Fibroblast of peridontal ligament (primary cell): ENCODE results near the gene KCNK4.
A peak's percentile ranks its signal among the peaks of the same experiment; 100 is the strongest.

Experiments
- DNase-seq: peaks from one replicate; pipeline ENCODE4 v3.0.0-alpha.2; 2010; ENCODE audit errors: extremely low read depth

KCNK4 gene

GRCh38 chr11:64253481-64253880 lies 37.6 kb upstream of the KCNK4 start:
- no peak for DNase-seq

- DNase-seq = no peak
These were observed 36.8 kb upstream of the KCNK4 start for GRCh38 chr11:64254326-64254725.

DNA sequence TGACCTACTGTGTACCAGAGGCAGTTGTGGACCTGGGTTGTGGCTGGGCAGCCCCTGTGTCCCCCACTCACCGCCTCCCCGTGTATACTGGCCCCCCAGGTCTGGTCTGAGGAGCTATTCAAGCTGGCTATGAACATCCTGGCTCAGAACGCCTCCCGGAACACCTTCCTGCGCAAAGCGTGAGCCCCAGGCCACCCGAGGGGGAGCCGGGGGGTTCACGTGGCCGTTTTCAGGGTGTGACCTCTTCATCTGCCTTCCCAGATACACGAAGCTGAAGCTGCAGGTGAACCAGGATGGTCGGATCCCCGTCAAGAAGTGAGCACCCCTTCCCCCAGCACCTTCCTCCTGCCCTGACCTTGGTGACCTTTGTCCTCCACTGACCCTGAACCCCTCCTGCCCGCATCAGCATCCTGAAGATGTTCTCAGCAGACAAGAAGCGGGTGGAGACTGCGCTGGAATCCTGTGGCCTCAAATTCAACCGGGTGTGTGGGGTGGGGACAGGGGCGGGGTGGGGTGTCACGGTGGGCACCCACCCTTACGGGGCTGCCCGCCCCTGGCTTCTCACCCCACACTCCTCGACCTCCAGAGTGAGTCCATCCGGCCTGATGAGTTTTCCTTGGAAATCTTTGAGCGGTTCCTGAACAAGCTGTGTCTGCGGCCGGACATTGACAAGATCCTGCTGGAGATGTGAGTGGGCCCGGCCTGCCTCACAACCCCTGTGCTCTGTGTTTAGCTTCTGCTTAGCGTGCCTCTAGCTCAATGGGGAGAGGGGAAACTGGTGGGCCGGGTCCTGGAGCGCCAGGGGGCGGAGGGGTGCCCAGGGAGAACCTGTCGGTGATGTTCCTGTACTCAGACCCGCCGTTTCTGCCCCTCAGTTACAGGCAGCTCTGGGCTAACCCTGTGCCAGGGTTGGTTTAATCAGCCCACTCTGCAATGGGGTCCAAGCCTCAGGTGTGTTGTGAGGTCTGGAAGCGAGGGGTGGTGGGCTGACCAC lies 35.7 kb upstream of the KCNK4 start:
- DNase-seq = no peak

DNA sequence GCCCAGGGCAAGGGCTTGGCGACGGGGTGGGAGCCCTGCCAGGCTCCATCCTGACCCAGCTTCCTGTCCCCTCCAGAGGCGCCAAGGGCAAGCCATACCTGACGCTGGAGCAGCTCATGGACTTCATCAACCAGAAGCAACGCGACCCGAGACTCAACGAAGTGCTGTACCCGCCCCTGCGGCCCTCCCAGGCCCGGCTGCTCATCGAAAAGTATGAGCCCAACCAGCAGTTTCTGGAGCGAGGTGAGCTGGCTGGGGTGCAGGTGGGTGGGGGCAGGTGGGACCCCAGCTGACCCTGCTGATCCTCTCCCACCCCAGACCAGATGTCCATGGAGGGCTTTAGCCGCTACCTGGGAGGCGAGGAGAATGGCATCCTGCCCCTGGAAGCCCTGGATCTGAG lies 34.8 kb upstream of the KCNK4 start:
- DNase-seq = no peak

- no peak for DNase-seq
These were observed 32.7 kb upstream of the KCNK4 start for GRCh38 chr11:64258356-64258755.

DNA sequence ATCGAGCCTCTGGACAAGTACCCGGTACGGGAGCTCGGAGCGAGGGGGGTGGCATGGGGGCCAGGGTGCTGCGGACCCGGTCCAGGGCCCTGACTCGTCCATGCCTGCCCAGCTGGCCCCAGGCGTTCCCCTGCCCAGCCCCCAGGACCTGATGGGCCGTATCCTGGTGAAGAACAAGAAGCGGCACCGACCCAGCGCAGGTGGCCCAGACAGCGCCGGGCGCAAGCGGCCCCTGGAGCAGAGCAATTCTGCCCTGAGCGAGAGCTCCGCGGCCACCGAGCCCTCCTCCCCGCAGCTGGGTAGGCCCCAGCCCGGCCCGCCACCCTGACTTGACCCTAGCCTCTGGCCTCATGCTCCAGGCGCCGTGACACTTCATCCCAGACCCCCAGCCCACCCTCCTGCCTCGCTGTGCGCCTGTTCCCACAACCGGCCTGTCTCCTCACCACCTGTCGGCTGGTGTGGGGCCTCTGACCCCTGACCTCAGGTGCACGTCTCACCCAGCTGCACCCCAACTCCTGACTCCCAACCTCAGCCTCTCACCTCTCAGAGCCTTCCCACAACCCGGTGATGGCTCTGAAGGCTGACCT lies 32.1 kb upstream of the KCNK4 start:
- no peak for DNase-seq

DNA sequence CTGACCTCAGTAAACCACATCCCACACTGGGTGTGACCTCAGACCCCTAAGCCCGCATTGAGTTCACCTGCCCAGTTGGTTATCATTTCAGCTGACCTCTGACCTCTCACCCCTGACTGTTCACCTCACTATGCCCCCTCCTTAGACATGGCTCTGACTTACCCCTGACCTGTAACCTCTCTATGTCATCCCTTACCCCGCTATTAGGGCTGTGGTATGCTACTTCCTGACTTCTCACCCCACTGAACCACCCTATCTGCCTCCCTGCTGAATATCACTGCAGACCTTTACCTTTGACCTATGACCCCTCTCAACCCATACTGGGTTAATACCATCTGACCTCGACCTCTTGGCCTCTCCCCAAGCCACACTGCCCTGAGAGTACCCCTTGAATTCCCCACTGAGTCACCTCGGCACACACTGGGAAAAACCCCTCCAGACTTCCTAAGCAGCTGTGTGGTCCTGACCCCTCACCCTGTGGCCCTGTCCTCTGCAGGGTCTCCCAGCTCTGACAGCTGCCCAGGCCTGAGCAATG lies 31.5 kb upstream of the KCNK4 start:
- no peak for DNase-seq

GRCh38 chr11:64260147-64260708 lies 30.9 kb upstream of the KCNK4 start:
- no peak for DNase-seq

GRCh38 chr11:64261556-64262080 lies 29.5 kb upstream of the KCNK4 start:
- DNase-seq = no peak

DNA sequence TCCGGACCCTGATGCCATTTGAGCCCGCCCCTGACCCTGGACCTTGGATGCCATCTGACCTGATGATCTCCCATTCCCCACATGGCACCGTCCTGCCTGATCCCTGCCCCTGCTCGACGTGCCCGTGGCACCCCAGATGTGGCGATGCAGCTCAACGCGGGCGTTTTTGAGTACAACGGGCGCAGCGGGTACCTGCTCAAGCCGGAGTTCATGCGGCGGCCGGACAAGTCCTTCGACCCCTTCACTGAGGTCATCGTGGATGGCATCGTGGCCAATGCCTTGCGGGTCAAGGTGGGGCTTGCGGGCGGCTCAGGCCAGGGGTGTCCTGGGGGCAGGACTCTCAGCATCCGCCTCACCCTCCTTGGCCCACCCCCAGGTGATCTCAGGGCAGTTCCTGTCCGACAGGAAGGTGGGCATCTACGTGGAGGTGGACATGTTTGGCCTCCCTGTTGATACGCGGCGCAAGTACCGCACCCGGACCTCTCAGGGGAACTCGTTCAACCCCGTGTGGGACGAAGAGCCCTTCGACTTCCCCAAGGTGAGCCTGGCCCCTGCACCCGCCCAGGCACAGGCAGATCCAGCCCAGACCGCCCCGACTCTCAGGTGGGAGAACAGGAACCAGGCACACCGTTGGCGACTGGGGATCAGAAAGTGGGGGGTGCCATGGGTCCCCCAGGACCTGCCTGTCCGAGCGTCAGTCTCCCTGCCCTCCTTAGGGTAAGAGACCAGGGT lies 28.7 kb upstream of the KCNK4 start:
- DNase-seq = no peak

- DNase-seq = no peak
These were observed 27.8 kb upstream of the KCNK4 start for GRCh38 chr11:64263021-64263946.

DNA sequence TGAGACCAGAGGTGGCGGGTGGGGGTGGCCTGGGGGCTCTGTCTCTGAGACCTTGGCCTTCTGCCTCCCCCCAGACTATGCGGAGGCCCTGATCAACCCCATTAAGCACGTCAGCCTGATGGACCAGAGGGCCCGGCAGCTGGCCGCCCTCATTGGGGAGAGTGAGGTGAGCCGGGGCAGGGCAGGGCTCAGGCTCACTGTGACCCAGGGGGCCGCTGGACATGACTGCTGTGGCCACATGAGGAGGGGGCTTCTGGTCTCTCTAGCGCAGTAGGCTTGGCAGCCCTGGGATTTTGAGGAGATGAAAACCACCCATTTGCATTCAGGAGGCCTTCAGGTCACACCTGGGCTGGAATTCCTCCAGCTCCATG lies 27.2 kb upstream of the KCNK4 start:
- DNase-seq = no peak

DNA sequence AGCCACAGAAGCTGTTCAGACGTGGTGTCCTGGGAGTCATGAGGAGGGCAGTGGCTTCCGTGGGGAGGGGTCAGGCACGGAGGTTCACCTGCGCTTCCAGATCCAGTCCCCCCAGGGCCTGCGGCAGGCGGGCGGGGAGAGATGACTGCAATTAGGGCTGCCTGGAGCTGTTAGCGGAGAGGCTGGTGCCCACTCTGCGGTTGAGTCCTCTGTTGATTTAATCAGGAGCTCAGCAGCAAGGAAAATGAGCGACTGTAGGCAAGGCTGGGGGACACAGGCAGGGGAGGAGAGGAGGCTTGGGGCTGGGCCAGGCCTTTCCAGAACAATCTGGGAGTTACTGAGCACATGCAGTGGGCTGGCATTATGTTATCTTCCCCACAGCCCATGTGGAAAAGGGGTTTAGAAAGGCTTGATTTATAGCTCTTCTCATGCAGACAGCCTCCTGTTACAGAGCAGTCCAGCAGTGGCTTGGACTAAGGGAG lies 26.7 kb upstream of the KCNK4 start:
- no peak for DNase-seq

GRCh38 chr11:64265176-64266160 lies 25.6 kb upstream of the KCNK4 start:
- no peak for DNase-seq

DNA sequence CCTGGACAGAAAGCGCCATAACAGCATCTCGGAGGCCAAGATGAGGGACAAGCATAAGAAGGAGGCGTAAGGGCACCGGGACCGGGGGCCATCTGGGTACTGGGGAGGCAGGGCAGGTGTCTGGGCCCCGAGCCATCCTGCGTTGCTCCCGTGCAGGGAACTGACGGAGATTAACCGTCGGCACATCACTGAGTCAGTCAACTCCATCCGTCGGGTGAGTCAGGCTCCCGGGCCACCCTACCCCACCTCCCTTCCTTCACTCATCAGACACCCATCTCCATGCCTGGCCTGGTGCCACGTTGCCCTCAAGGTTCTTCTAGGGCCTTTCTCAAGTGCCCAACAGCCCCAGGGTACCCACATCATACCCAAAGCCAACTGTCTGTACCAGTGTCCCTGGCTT lies 24.8 kb upstream of the KCNK4 start:
- DNase-seq = no peak

GRCh38 chr11:64267207-64267945 lies 23.7 kb upstream of the KCNK4 start:
- DNase-seq = no peak

GRCh38 chr11:64268025-64268892 lies 22.8 kb upstream of the KCNK4 start:
- peak; percentile 41 for DNase-seq
